ENCODE results near the gene DLGAP1.

DLGAP1 gene

GRCh38 chr18:3692691-3693090 is 762.4 kb downstream of the DLGAP1 start:
- DNase-seq (ENCODE audit: low read depth in 2 of 2) = no peak

- DNase-seq (ENCODE audit: low read depth in 2 of 2) = no peak
Observed at GRCh38 chr18:3692113-3692621, 762.9 kb downstream of the DLGAP1 start.

GRCh38 chr18:3691705-3692104 is 763.4 kb downstream of the DLGAP1 start:
- no peak for DNase-seq (ENCODE audit: low read depth in 2 of 2)

GRCh38 chr18:3690764-3691066 is 764.4 kb downstream of the DLGAP1 start:
- no peak for DNase-seq (ENCODE audit: low read depth in 2 of 2)

GRCh38 chr18:3689986-3690763 is 764.9 kb downstream of the DLGAP1 start:
- DNase-seq (ENCODE audit: low read depth in 2 of 2) = no peak

GRCh38 chr18:3689091-3689490 is 766.0 kb downstream of the DLGAP1 start:
- no peak for DNase-seq (ENCODE audit: low read depth in 2 of 2)

- DNase-seq (ENCODE audit: low read depth in 2 of 2) = no peak
Observed at GRCh38 chr18:3688690-3689089, 766.4 kb downstream of the DLGAP1 start.

GRCh38 chr18:3683483-3683882 is 771.6 kb downstream of the DLGAP1 start:
- no peak for DNase-seq (ENCODE audit: low read depth in 2 of 2)

GRCh38 chr18:3682061-3682460 is 773.0 kb downstream of the DLGAP1 start:
- DNase-seq (ENCODE audit: low read depth in 2 of 2) = no peak

GRCh38 chr18:3679241-3679640 is 775.9 kb downstream of the DLGAP1 start:
- DNase-seq (ENCODE audit: low read depth in 2 of 2) = no peak

GRCh38 chr18:3675994-3676393 is 779.1 kb downstream of the DLGAP1 start:
- DNase-seq (ENCODE audit: low read depth in 2 of 2) = no peak

- no peak for DNase-seq (ENCODE audit: low read depth in 2 of 2)
Observed at GRCh38 chr18:3675446-3675845, 779.7 kb downstream of the DLGAP1 start.

GRCh38 chr18:3671176-3671575 is 783.9 kb downstream of the DLGAP1 start:
- DNase-seq (ENCODE audit: low read depth in 2 of 2) = no peak

- no peak for DNase-seq (ENCODE audit: low read depth in 2 of 2)
Observed at GRCh38 chr18:3669376-3669775, 785.7 kb downstream of the DLGAP1 start.

- DNase-seq (ENCODE audit: low read depth in 2 of 2) = no peak
Observed at GRCh38 chr18:3667255-3668137, 787.6 kb downstream of the DLGAP1 start.

- DNase-seq (ENCODE audit: low read depth in 2 of 2) = no peak
Observed at GRCh38 chr18:3666526-3667254, 788.4 kb downstream of the DLGAP1 start.

GRCh38 chr18:3665780-3666525 is 789.2 kb downstream of the DLGAP1 start:
- DNase-seq (ENCODE audit: low read depth in 2 of 2) = peak; percentile 35 to 67

- no peak for DNase-seq (ENCODE audit: low read depth in 2 of 2)
Observed at GRCh38 chr18:3665204-3665603, 789.9 kb downstream of the DLGAP1 start.

GRCh38 chr18:3664563-3665178 is 790.4 kb downstream of the DLGAP1 start:
- no peak for DNase-seq (ENCODE audit: low read depth in 2 of 2)

- DNase-seq (ENCODE audit: low read depth in 2 of 2) = no peak
Observed at GRCh38 chr18:3663870-3664512, 791.1 kb downstream of the DLGAP1 start.

- no peak for DNase-seq (ENCODE audit: low read depth in 2 of 2)
Observed at GRCh38 chr18:3661989-3662388, 793.1 kb downstream of the DLGAP1 start.

Measured in stimulated activated CD4-positive, alpha-beta T cell treated with anti-CD3 and anti-CD28 coated beads, Interleukin-15, amount 100 ng/mL, for 48 hours (primary cell).